ENCODE results near the gene SLC25A51. TPM values are rescaled to one million over a fixed set of nuclear protein-coding genes. Genes with fewer than 3 reads are reported as not detected.

Gene SLC25A51
- total RNA-seq, 3 donors from 2014 or later (not counting 1 experiment from before 2014, with no cell fraction given), result 22.2 to 35.4 (median 33.7) TPM

- Histone ChIP-seq H3K27ac (ENCODE audit: low read length) (no peak overlapping the region), H3K4me3 (ENCODE audit: low read length) (no peak overlapping the region), H3K27me3 (ENCODE audit: control insufficient read depth, insufficient read depth, low read length) (no peaks in the 10 kb centered on the region), H3K36me3 (ENCODE audit: control insufficient read depth, insufficient read depth, low read length) (peaks cover 9% of the 10 kb centered on the region), H3K9me3 (ENCODE audit: control insufficient read depth, insufficient read depth, low read length) (no peaks in the 10 kb centered on the region), H3K4me1 (ENCODE audit: control insufficient read depth, insufficient read depth, low read length) (no peaks in the 10 kb centered on the region)
- Mint-ChIP-seq H3K9me3 (no peaks in the 10 kb centered on the region), H3K36me3 (no peaks in the 10 kb centered on the region), H3K4me3 (no peak overlapping the region), H3K27ac (no peak overlapping the region), H3K27me3 (ENCODE audit: low read depth in 2 of 2) (no peaks in the 10 kb centered on the region), H3K4me1 (peaks cover 0 to 4% of the 10 kb centered on the region in 2 donors)
- WGBS (ENCODE audit: insufficient coverage), result 100% methylated on average over 1 of the region's 2 CpGs
- intact Hi-C loops (cut with micrococcal nuclease), result no loop called here
- no peak for ATAC-seq
- TF ChIP-seq CTCF (IDR thresholded peaks at IDR 0.05), result no peak
- DNase-seq, result no peak
Measured at GRCh38 chr9:37852222-37852621, 51.7 kb downstream of the SLC25A51 start.

GRCh38 chr9:37840560-37841194, 63.2 kb downstream of the SLC25A51 start:
- Mint-ChIP-seq H3K27ac (no peak overlapping the region), H3K36me3 (no peaks in the 10 kb centered on the region), H3K4me1 (peaks cover 10 to 13% of the 10 kb centered on the region in 2 donors), H3K4me3 (no peak overlapping the region), H3K9me3 (no peaks in the 10 kb centered on the region), H3K27me3 (ENCODE audit: low read depth in 2 of 2) (no peaks in the 10 kb centered on the region)
- Histone ChIP-seq H3K4me1 (ENCODE audit: control insufficient read depth, insufficient read depth, low read length) (no peaks in the 10 kb centered on the region), H3K36me3 (ENCODE audit: control insufficient read depth, insufficient read depth, low read length) (peaks cover 8% of the 10 kb centered on the region), H3K4me3 (ENCODE audit: low read length) (no peak overlapping the region), H3K27me3 (ENCODE audit: control insufficient read depth, insufficient read depth, low read length) (no peaks in the 10 kb centered on the region), H3K9me3 (ENCODE audit: control insufficient read depth, insufficient read depth, low read length) (no peaks in the 10 kb centered on the region), H3K27ac (ENCODE audit: low read length) (no peak overlapping the region)
- TF ChIP-seq CTCF (IDR thresholded peaks at IDR 0.05), result no peak
- DNase-seq, result no peak
- intact Hi-C loops (cut with micrococcal nuclease), result no loop called here
- 90% methylated on average over 2 of the region's 4 CpGs for WGBS (ENCODE audit: insufficient coverage)
- no peak for ATAC-seq

- TF ChIP-seq CTCF (IDR thresholded peaks at IDR 0.05), result no peak
- Mint-ChIP-seq H3K4me3 (no peak overlapping the region), H3K9me3 (no peaks in the 10 kb centered on the region), H3K27ac (no peak overlapping the region), H3K27me3 (ENCODE audit: low read depth in 2 of 2) (no peaks in the 10 kb centered on the region), H3K4me1 (peaks cover 10 to 13% of the 10 kb centered on the region in 2 donors), H3K36me3 (no peaks in the 10 kb centered on the region)
- Histone ChIP-seq H3K27me3 (ENCODE audit: control insufficient read depth, insufficient read depth, low read length) (no peaks in the 10 kb centered on the region), H3K4me3 (ENCODE audit: low read length) (no peak overlapping the region), H3K36me3 (ENCODE audit: control insufficient read depth, insufficient read depth, low read length) (peaks cover 10% of the 10 kb centered on the region), H3K4me1 (ENCODE audit: control insufficient read depth, insufficient read depth, low read length) (no peaks in the 10 kb centered on the region), H3K27ac (ENCODE audit: low read length) (no peak overlapping the region), H3K9me3 (ENCODE audit: control insufficient read depth, insufficient read depth, low read length) (no peaks in the 10 kb centered on the region)
- ATAC-seq (no peak), DNase-seq (no peak)
- intact Hi-C loops (cut with micrococcal nuclease), result no loop called here
- 98% methylated on average over 2 of the region's 3 CpGs for WGBS (ENCODE audit: insufficient coverage)
Measured at GRCh38 chr9:37839496-37840461, 64.1 kb downstream of the SLC25A51 start.

Other genes with a start within 250 kb of the SLC25A51 start
- 10 to 100 TPM; 13.2 to 15.4 (median 13.3) TPM for gene TRMT10B, start 150.3 kb downstream of the SLC25A51 start, total RNA-seq
- gene EXOSC3, start 119.1 kb downstream of the SLC25A51 start, total RNA-seq, result 10 to 100 TPM; 20.3 to 42.7 (median 24.5) TPM
- gene DCAF10, start 103.3 kb downstream of the SLC25A51 start, total RNA-seq, result 10 to 100 TPM; 12.9 to 21.0 (median 18.5) TPM
- 1 to 10 TPM; 2.7 to 7.1 (median 2.9) TPM for gene SHB, start 165.1 kb upstream of the SLC25A51 start, total RNA-seq

Data from natural killer cell (primary cell).